HG03108 (cell line): ENCODE measurements around the gene YPEL1.
"Not testable (repeated sequence)": the region's sequence is repeated elsewhere in the genome, so short reads cannot be mapped to it uniquely, and the experiment has no call there.

Experiments
- ATAC-seq: cut with Tn5 transposase; IDR thresholded peaks from one replicate; pipeline ENCODE4 v1.9.1; 2021; ENCODE audit warnings: moderate library complexity; ENCODE audit not compliant: unreplicated experiment

YPEL1 gene

GRCh38 chr22:21753374-21754111 is 17.9 kb upstream of the YPEL1 start:
- no peak for ATAC-seq

- ATAC-seq: no peak
Measured at GRCh38 chr22:21752276-21752675, 16.7 kb upstream of the YPEL1 start.

- no peak for ATAC-seq
Measured at GRCh38 chr22:21745948-21746347, 10.4 kb upstream of the YPEL1 start.

- ATAC-seq: not testable (repeated sequence)
Measured at GRCh38 chr22:21744917-21745316, 9.3 kb upstream of the YPEL1 start.

- no peak for ATAC-seq
Measured at GRCh38 chr22:21741790-21742189, 6.2 kb upstream of the YPEL1 start.

- no peak for ATAC-seq
Measured at GRCh38 chr22:21741059-21741458, 5.5 kb upstream of the YPEL1 start.

- ATAC-seq: no peak
Measured at GRCh38 chr22:21739828-21740377, 4.3 kb upstream of the YPEL1 start.

- ATAC-seq: no peak
Measured at GRCh38 chr22:21738966-21739365, 3.4 kb upstream of the YPEL1 start.

- ATAC-seq: no peak
Measured at GRCh38 chr22:21738081-21738480, 2.5 kb upstream of the YPEL1 start.

- ATAC-seq: no peak
Measured at GRCh38 chr22:21736948-21737347, 1.4 kb upstream of the YPEL1 start.

- no peak for ATAC-seq
Measured at GRCh38 chr22:21736084-21736642, 569 bp upstream of the YPEL1 start.

- no peak for ATAC-seq
Measured at GRCh38 chr22:21734540-21735199, 924 bp downstream of the YPEL1 start.

- no peak for ATAC-seq
Measured at GRCh38 chr22:21731503-21731902, 4.1 kb downstream of the YPEL1 start.

- no peak for ATAC-seq
Measured at GRCh38 chr22:21730535-21731308, 4.9 kb downstream of the YPEL1 start.

- ATAC-seq: not testable (repeated sequence)
Measured at GRCh38 chr22:21729184-21729583, 6.4 kb downstream of the YPEL1 start.

GRCh38 chr22:21728270-21728669 is 7.3 kb downstream of the YPEL1 start:
- ATAC-seq: no peak

GRCh38 chr22:21727768-21728167 is 7.8 kb downstream of the YPEL1 start:
- ATAC-seq: no peak

GRCh38 chr22:21727159-21727558 is 8.4 kb downstream of the YPEL1 start:
- ATAC-seq: no peak

GRCh38 chr22:21726650-21727049 is 8.9 kb downstream of the YPEL1 start:
- ATAC-seq: no peak

GRCh38 chr22:21725956-21726649 is 9.5 kb downstream of the YPEL1 start:
- ATAC-seq: no peak

- not testable (repeated sequence) for ATAC-seq
Measured at GRCh38 chr22:21724496-21724895, 11.1 kb downstream of the YPEL1 start.
